H1 (cell line): ENCODE data around the gene ACVR1. TPM values are rescaled to one million over a fixed set of nuclear protein-coding genes. Genes with fewer than 3 reads are reported as not detected.

Source experiments
- CTCF ChIA-PET: fragments of 300-600 bp; sonication (Branson Sonifier 250); formaldehyde crosslinking; loops from one replicate; lab custom pipeline; 2021; ENCODE audit not compliant: partially characterized antibody; lab: Charles Lee
- POLR2A ChIA-PET: fragments of 300-600 bp; sonication (Branson Sonifier 250); formaldehyde crosslinking; loops from one replicate; lab custom pipeline; 2021; ENCODE audit warnings: inconsistent platforms; ENCODE audit not compliant: partially characterized antibody; lab: Charles Lee
- DNase-seq, 2 experiments: peaks; one replicate each; pipeline versions ENCODE4 v3.0.0 to v3.0.0-alpha.2; 2010 to 2022; ENCODE audit warnings: low spot score in 2 of 2, low read depth in 1 of 2, mixed read lengths in 1 of 2
- FAIRE-seq: peaks from 2 replicates; lab custom pipeline; 2011; peaks lifted over from hg19 to GRCh38; lab: Jason Lieb, UNC
- H2AFZ ChIP-seq: 2 replicates; pipeline ENCODE4 v1.8.1; 2012; ENCODE audit warnings: low read length, inconsistent platforms
- H2AK5ac ChIP-seq: 2 replicates; pipeline ENCODE4 v1.6.1; 2013; ENCODE audit warnings: low read depth, low read length
- H2BK120ac ChIP-seq: replicated peaks from 2 replicates; pipeline ENCODE3; 2013; ENCODE audit warnings: low read depth, low read length, inconsistent platforms
- H2BK12ac ChIP-seq: 2 replicates; pipeline ENCODE4 v1.6.1; 2013; ENCODE audit warnings: low read depth, low read length
- H2BK15ac ChIP-seq: 2 replicates; pipeline ENCODE4 v1.6.1; 2013; ENCODE audit warnings: low read length
- H2BK20ac ChIP-seq: 2 replicates; pipeline ENCODE4 v1.6.1; 2013; ENCODE audit warnings: low read length
- H2BK5ac ChIP-seq: 2 replicates; pipeline ENCODE4 v1.6.1; 2013; ENCODE audit warnings: low read depth, low read length
- H3K14ac ChIP-seq: 2 replicates; pipeline ENCODE4 v1.6.1; 2013; ENCODE audit warnings: inconsistent platforms; ENCODE audit not compliant: insufficient read length
- H3K18ac ChIP-seq: 2 replicates; pipeline ENCODE4 v1.6.1; 2013; ENCODE audit warnings: low read length; ENCODE audit errors: extremely low read depth
- H3K23ac ChIP-seq: 2 replicates; pipeline ENCODE4 v1.6.1; 2013; ENCODE audit warnings: inconsistent platforms; ENCODE audit not compliant: insufficient read length
- H3K23me2 ChIP-seq: 2 replicates; pipeline ENCODE4 v1.6.1; 2013; ENCODE audit warnings: low read depth, low read length
- H3K27ac ChIP-seq: 2 replicates; pipeline ENCODE4 v1.6.1; 2011; ENCODE audit warnings: low read depth, low read length, inconsistent platforms
- H3K27me3 ChIP-seq, 4 experiments: replicated peaks in 1 of 4; 1 replicate in 1 of 4; 2 replicates in 3 of 4; pipeline versions ENCODE4 v1.6.1 to v1.8.1; 2011 to 2013; ENCODE audit warnings: low read length in 3 of 4, mild to moderate bottlenecking in 3 of 4, inconsistent platforms in 2 of 4, mixed read lengths in 2 of 4, moderate library complexity in 1 of 4; ENCODE audit not compliant: control insufficient read depth in 3 of 4, insufficient read depth in 3 of 4; ENCODE audit errors: extremely low read depth in 1 of 4
- H3K36me3 ChIP-seq, 4 experiments: 2 replicates each; pipeline versions ENCODE4 v1.6.1 to v1.8.1; 2011 to 2013; ENCODE audit warnings: mild to moderate bottlenecking in 4 of 4, low read length in 3 of 4, moderate library complexity in 2 of 4, control low read depth in 1 of 4, inconsistent platforms in 1 of 4; ENCODE audit not compliant: insufficient read depth in 4 of 4, control insufficient read depth in 2 of 4
- H3K4ac ChIP-seq: replicated peaks from 2 replicates; pipeline ENCODE3; 2013; ENCODE audit warnings: low read length, low read depth, mixed read lengths, inconsistent platforms; ENCODE audit not compliant: insufficient read length
- H3K4me1 ChIP-seq, 4 experiments: replicated peaks in 1 of 4; 1 replicate in 1 of 4; 2 replicates in 3 of 4; pipeline versions ENCODE4 v1.6.1 to v1.8.1; 2011 to 2013; ENCODE audit warnings: low read length in 3 of 4, inconsistent platforms in 2 of 4, mixed read lengths in 1 of 4; ENCODE audit not compliant: insufficient read depth in 4 of 4, control insufficient read depth in 3 of 4
- H3K4me2 ChIP-seq, 2 experiments: 2 replicates each; pipeline versions ENCODE4 v1.6.1 to v1.8.1; 2011 to 2013; ENCODE audit warnings: low read depth in 2 of 2, low read length in 2 of 2, control low read depth in 1 of 2, inconsistent platforms in 1 of 2, mild to moderate bottlenecking in 1 of 2; ENCODE audit not compliant: insufficient read depth in 1 of 2
- H3K4me3 ChIP-seq, 4 experiments: fragments of 200-600, 300-600 bp in 1 of 4; sonication (generic), shearing (Covaris generic), sonication (Bioruptor Twin) in 1 of 4; 2 replicates each; pipeline versions ENCODE4 v1.5.1 to v1.8.1; 2011 to 2016; ENCODE audit warnings: low read length in 4 of 4, low read depth in 3 of 4, control low read depth in 2 of 4, inconsistent platforms in 2 of 4, mild to moderate bottlenecking in 2 of 4, mixed read lengths in 1 of 4, moderate library complexity in 1 of 4; ENCODE audit not compliant: insufficient read depth in 2 of 4; ENCODE audit errors: extremely low read depth in 1 of 4
- H3K56ac ChIP-seq: replicated peaks from 2 replicates; pipeline ENCODE3; 2013; ENCODE audit warnings: low read depth, mild to moderate bottlenecking, mixed read lengths, low read length, inconsistent platforms; ENCODE audit not compliant: insufficient read length
- H3K79me1 ChIP-seq: 2 replicates; pipeline ENCODE4 v1.6.1; 2013; ENCODE audit warnings: low read depth, low read length, control low read depth
- H3K79me2 ChIP-seq, 2 experiments: 2 replicates each; pipeline versions ENCODE4 v1.6.1 to v1.8.1; 2012 to 2013; ENCODE audit warnings: low read length in 2 of 2, mild to moderate bottlenecking in 2 of 2, inconsistent platforms in 1 of 2; ENCODE audit not compliant: insufficient read depth in 2 of 2, control insufficient read depth in 1 of 2
- H3K9ac ChIP-seq, 4 experiments: replicated peaks in 1 of 4; 1 replicate in 1 of 4; 2 replicates in 3 of 4; pipeline versions ENCODE4 v1.6.1 to v1.8.1; 2011 to 2013; ENCODE audit warnings: low read depth in 3 of 4, low read length in 3 of 4, control low read depth in 2 of 4, mild to moderate bottlenecking in 2 of 4, moderate library complexity in 2 of 4, inconsistent platforms in 1 of 4; ENCODE audit errors: extremely low read depth in 1 of 4
- H3K9me3 ChIP-seq, 2 experiments: 2 replicates each; pipeline versions ENCODE4 v1.6.1 to v1.8.1; 2012 to 2013; ENCODE audit warnings: mild to moderate bottlenecking in 2 of 2, moderate library complexity in 2 of 2, control low read depth in 1 of 2, inconsistent platforms in 1 of 2, low read depth in 1 of 2, low read length in 1 of 2, mixed read lengths in 1 of 2; ENCODE audit not compliant: insufficient read depth in 2 of 2
- H4K20me1 ChIP-seq, 2 experiments: replicated peaks in 1 of 2; 2 replicates each; pipeline versions ENCODE3 to v1.8.1; 2011 to 2013; ENCODE audit warnings: inconsistent platforms in 2 of 2, low read length in 2 of 2, mild to moderate bottlenecking in 1 of 2; ENCODE audit not compliant: insufficient read depth in 2 of 2, control insufficient read depth in 1 of 2
- H4K5ac ChIP-seq: 2 replicates; pipeline ENCODE4 v1.6.1; 2013; ENCODE audit warnings: low read length, low read depth, mixed read lengths, inconsistent platforms; ENCODE audit not compliant: insufficient read length
- H4K8ac ChIP-seq: 2 replicates; pipeline ENCODE4 v1.8.0; 2013; ENCODE audit warnings: mild to moderate bottlenecking, moderate library complexity, low read length, inconsistent platforms; ENCODE audit not compliant: insufficient read depth; ENCODE audit errors: extremely low read depth
- H4K91ac ChIP-seq: replicated peaks from 2 replicates; pipeline ENCODE3; 2013; ENCODE audit warnings: low read length, mixed read lengths, inconsistent platforms; ENCODE audit not compliant: insufficient read length
- BCL11A ChIP-seq, 2 experiments: IDR thresholded peaks; one replicate each; pipeline ENCODE4 v1.6.1; 2011; ENCODE audit warnings: low read depth in 2 of 2, low read length in 2 of 2, mild to moderate bottlenecking in 2 of 2
- CBX5 ChIP-seq: fragments of 300-800, 300-1000 bp; sonication (generic); IDR thresholded peaks from 2 replicates; pipeline ENCODE4 v1.7.1; 2016; ENCODE audit warnings: antibody characterized with exemption, low read length, low read depth
- CHD1 ChIP-seq: IDR thresholded peaks from 2 replicates; pipeline ENCODE4 v1.6.1; 2012; ENCODE audit warnings: low read depth, low read length, improper control_type of control experiment
- EGR1 ChIP-seq: IDR thresholded peaks from 2 replicates; pipeline ENCODE4 v1.6.1; 2011; ENCODE audit warnings: low read depth, low read length, borderline replicate concordance
- JUND ChIP-seq: IDR thresholded peaks from 2 replicates; pipeline ENCODE4 v1.6.1; 2011; ENCODE audit warnings: mild to moderate bottlenecking, improper control_type of control experiment, low read length
- KDM4A ChIP-seq: IDR thresholded peaks from one replicate; pipeline ENCODE4 v1.7.1; 2012; ENCODE audit warnings: low read depth, mild to moderate bottlenecking, moderate library complexity, low read length, inconsistent platforms; ENCODE audit not compliant: severe bottlenecking
- MAX ChIP-seq: IDR thresholded peaks from 2 replicates; pipeline ENCODE4 v1.6.1; 2012; ENCODE audit warnings: inconsistent platforms
- RBBP5 ChIP-seq: IDR thresholded peaks from 2 replicates; pipeline ENCODE4 v1.7.1; 2012; ENCODE audit warnings: low read depth, mild to moderate bottlenecking, inconsistent platforms, low read length, moderate library complexity, borderline replicate concordance
- SAP30 ChIP-seq: fragments of 300-600 bp; sonication (generic); IDR thresholded peaks from 2 replicates; pipeline ENCODE4 v1.7.1; 2012; ENCODE audit warnings: low read length, moderate library complexity, mild to moderate bottlenecking, inconsistent platforms; ENCODE audit not compliant: insufficient read depth, insufficient replicate concordance
- SIX5 ChIP-seq: IDR thresholded peaks from 2 replicates; pipeline ENCODE4 v1.6.1; 2011; ENCODE audit warnings: mild to moderate bottlenecking, low read depth, low read length
- SP2 ChIP-seq: IDR thresholded peaks from 2 replicates; pipeline ENCODE4 v1.6.1; 2012; ENCODE audit warnings: mild to moderate bottlenecking, low read length, inconsistent platforms
- TAF7 ChIP-seq: optimal IDR thresholded peaks from 2 replicates; pipeline ENCODE3; 2011; ENCODE audit warnings: low read depth, mild to moderate bottlenecking, inconsistent platforms, low read length, moderate library complexity, borderline replicate concordance
- TCF12 ChIP-seq: IDR thresholded peaks from 2 replicates; pipeline ENCODE4 v1.6.1; 2011; ENCODE audit warnings: low read depth, mild to moderate bottlenecking, low read length
- WGBS, 2 experiments: shearing (Covaris generic) in 1 of 2; methylation state at CpG; one replicate each; pipeline versions ENCODE4 v1.1.6 to v1.1.7; 2013 to 2015; ENCODE audit warnings: low lambda C conversion rate in 2 of 2, mixed read lengths in 2 of 2, inconsistent platforms in 1 of 2, low coverage in 1 of 2, missing lambda C conversion rate in 1 of 2; ENCODE audit not compliant: insufficient replicate concordance in 2 of 2, insufficient coverage in 1 of 2, insufficient read length in 1 of 2; ENCODE audit errors: extremely low coverage in 1 of 2, missing lambda C conversion rate in 1 of 2; 5-methylcytosine and 5-hydroxymethylcytosine counted together
- polyA plus RNA-seq, 7 experiments: library from polyadenylated mRNA; depleted of rRNA in 3 of 7; stranded (reverse) in 5 of 7; unstranded in 2 of 7; fragments of >200 nt in 5 of 7; fragments of 200-250 nt in 2 of 7; gene quantifications; 1 replicate in 5 of 7; 2 replicates in 1 of 7; 4 replicates in 1 of 7; pipeline versions ENCODE4 v1.2.1 to v1.2.3, GENCODE V29; 2011 to 2013; ENCODE audit warnings: missing spikeins in 2 of 7, mixed read lengths in 2 of 7
- total RNA-seq: library from RNA; stranded (reverse); fragmentation: NEBNext Ultra II Directional; extraction: Animal tissue kit (Norgen Biotek cat#: 25700); gene quantifications from 2 replicates; pipeline ENCODE4 v1.2.1, GENCODE V29; 2021

Gene ACVR1
- total and polyA plus RNA-seq, 2 of the 8 experiments (the other 6 are each of a cell fraction or from before 2014, with no cell fraction given), result 8.5 to 17.7 TPM

GRCh38 chr2:157749684-157750083 lies 126.4 kb downstream of the ACVR1 start:
- Histone ChIP-seq H4K8ac (no peak overlapping the region; the same call in 1 of the 2 replicates), H3K23me2 (no peaks in the 10 kb centered on the region), H3K56ac (no peak overlapping the region), H3K18ac (no peak overlapping the region), H2BK12ac (no peak overlapping the region), H3K27ac (no peak overlapping the region), H2AK5ac (no peak overlapping the region), H2BK20ac (no peak overlapping the region), H3K9me3 (no peaks in the 10 kb centered on the region), H4K91ac (no peak overlapping the region), H2BK15ac (no peak overlapping the region), H3K14ac (no peak overlapping the region), H3K23ac (no peak overlapping the region), H3K4me2 (no peak overlapping the region), H3K27me3 (no peaks in the 10 kb centered on the region), H4K20me1 (no peaks in the 10 kb centered on the region), H2AFZ (no peak overlapping the region), H2BK120ac (no peak overlapping the region), H3K9ac (no peak overlapping the region), H3K4me3 (no peak overlapping the region), H3K4ac (no peak overlapping the region), H4K5ac (no peak overlapping the region), H3K36me3 (no peaks in the 10 kb centered on the region; a peak in 1 of 8 replicates), H3K79me1 (no peaks in the 10 kb centered on the region), H3K4me1 (no peaks in the 10 kb centered on the region; a peak in 2 of 7 replicates), H3K79me2 (no peaks in the 10 kb centered on the region), H2BK5ac (no peak overlapping the region)
- POLR2A ChIA-PET, result no interaction called here
- no peak for DNase-seq
- 89% methylated on average over 5 of the region's 6 CpGs; no CpG with 5 or more reads in 1 of the 2 experiments for WGBS, 2 experiments
- FAIRE-seq, result no peak
- CTCF ChIA-PET, result no interaction called here
- no peak for TF ChIP-seq TCF12
- no peak for TF ChIP-seq SP2
- TF ChIP-seq JUND, result no peak
- no peak for TF ChIP-seq KDM4A
- no peak for TF ChIP-seq BCL11A (IDR thresholded peaks at IDR 0.05; ENCODE audit: low read depth in 2 of 2, low read length in 2 of 2)
- TF ChIP-seq RBBP5, result no peak
- TF ChIP-seq CHD1, result no peak
- no peak for TF ChIP-seq SAP30
- no peak for TF ChIP-seq CBX5
- TF ChIP-seq SIX5, result no peak
- no peak for TF ChIP-seq EGR1
- TF ChIP-seq MAX, result no peak
- no peak for TF ChIP-seq TAF7
